ENCODE results near the gene MPO. TPM values are rescaled to one million over a fixed set of nuclear protein-coding genes. Genes with fewer than 3 reads are reported as not detected.

MPO gene
- total and polyA plus RNA-seq, 12 donors, result 0.07 to 2.5 (median 0.18) TPM; not detected in 2

GRCh38 chr17:58264407-58265103 is 16.2 kb downstream of the MPO start:
- Histone ChIP-seq H3K4me3 (no peak overlapping the region), H3K9me3 (no peaks in the 10 kb centered on the region), H3K27ac (no peak overlapping the region), H3K27me3 (peaks cover 7 to 79% (median 69%) of the 10 kb centered on the region in 7 donors), H3K4me1 (no peaks in the 10 kb centered on the region), H3K36me3 (no peaks in the 10 kb centered on the region)
- intact Hi-C loops (cut with DNase I), result no loop called here
- DNase-seq (no peak), ATAC-seq (no peak)
- 76 to 83% methylated on average over 6 of the region's 6 CpGs for WGBS, 2 donors
- TF ChIP-seq CTCF (IDR thresholded peaks at IDR 0.05), result no peak

GRCh38 chr17:58263773-58264172 is 17.0 kb downstream of the MPO start:
- Histone ChIP-seq H3K4me3 (no peak overlapping the region), H3K4me1 (no peaks in the 10 kb centered on the region), H3K27me3 (peaks cover 7 to 87% (median 73%) of the 10 kb centered on the region in 7 donors), H3K9me3 (no peaks in the 10 kb centered on the region), H3K36me3 (no peaks in the 10 kb centered on the region), H3K27ac (no peak overlapping the region)
- TF ChIP-seq CTCF (IDR thresholded peaks at IDR 0.05), result no peak
- ATAC-seq, result no peak
- intact Hi-C loops (cut with DNase I), result no loop called here
- no peak for DNase-seq
- WGBS, 2 donors, result 66 to 78% methylated on average over 1 of the region's 1 CpG

GRCh38 chr17:58262149-58262548 is 18.6 kb downstream of the MPO start:
- no peaks in the 10 kb centered on the region for H3K9me3 ChIP-seq
- no peak for TF ChIP-seq CTCF (IDR thresholded peaks at IDR 0.05)
- H3K27ac ChIP-seq, result no peak overlapping the region
- H3K27me3 ChIP-seq, result peaks cover 7 to 87% (median 78%) of the 10 kb centered on the region in 7 donors
- H3K4me3 ChIP-seq, result no peak overlapping the region
- no peaks in the 10 kb centered on the region for H3K36me3 ChIP-seq
- no peaks in the 10 kb centered on the region for H3K4me1 ChIP-seq
- ATAC-seq (no peak), DNase-seq (no peak)
- intact Hi-C loops (cut with DNase I), result no loop called here
- WGBS, 2 donors, result 87 to 93% methylated on average over 11 of the region's 11 CpGs

GRCh38 chr17:58254803-58255202 is 25.9 kb downstream of the MPO start:
- intact Hi-C loops (cut with DNase I), result loop anchor here in 1 of 10 donors (10.0 kb wide), 1 partner anchor 170 kb away; no protein-coding TSS in a partner anchor
- peaks cover 0 to 2% (median under 1%) of the 10 kb centered on the region in 9 donors for H3K4me1 ChIP-seq
- ATAC-seq (no peak), DNase-seq (no peak)
- TF ChIP-seq CTCF (IDR thresholded peaks at IDR 0.05), result no peak
- H3K27me3 ChIP-seq, result peaks cover 0 to 92% (median 61%) of the 10 kb centered on the region in 7 donors
- no peak overlapping the region for H3K4me3 ChIP-seq
- H3K27ac ChIP-seq, result no peak overlapping the region
- H3K9me3 ChIP-seq, result no peaks in the 10 kb centered on the region
- WGBS, 2 donors, result 18 to 28% methylated on average over 8 of the region's 8 CpGs
- no peaks in the 10 kb centered on the region for H3K36me3 ChIP-seq

Measured in heart right ventricle (tissue), 16 donors.